Epidermal melanocyte (primary cell): ENCODE measurements around the gene SCAMP5.

Source experiments
- DNase-seq: peaks from one replicate; pipeline ENCODE4 v3.0.0; 2011; ENCODE audit warnings: low spot score; ENCODE audit not compliant: insufficient read length

The SCAMP5 gene

DNA sequence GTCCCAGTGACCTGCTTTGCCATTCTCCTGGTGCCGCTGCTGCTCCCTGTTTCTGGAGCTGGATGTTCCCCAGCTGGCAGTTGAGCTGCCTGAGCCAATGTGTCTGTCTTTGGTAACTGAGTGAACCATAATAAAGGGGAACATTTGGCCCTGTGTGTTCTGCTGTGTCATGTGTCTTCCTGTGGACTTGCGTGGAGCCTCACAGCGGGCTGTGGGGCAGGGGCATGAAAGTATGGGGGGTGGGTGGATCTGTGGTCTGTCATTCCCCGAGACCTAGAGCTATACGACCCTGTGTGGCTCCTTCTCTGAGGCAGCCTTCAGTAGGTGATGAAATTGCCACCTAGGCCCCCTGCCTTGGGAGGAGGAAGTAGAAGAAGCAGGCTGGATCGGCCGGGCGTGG, 26.0 kb downstream of the SCAMP5 start:
- DNase-seq = no peak

DNA sequence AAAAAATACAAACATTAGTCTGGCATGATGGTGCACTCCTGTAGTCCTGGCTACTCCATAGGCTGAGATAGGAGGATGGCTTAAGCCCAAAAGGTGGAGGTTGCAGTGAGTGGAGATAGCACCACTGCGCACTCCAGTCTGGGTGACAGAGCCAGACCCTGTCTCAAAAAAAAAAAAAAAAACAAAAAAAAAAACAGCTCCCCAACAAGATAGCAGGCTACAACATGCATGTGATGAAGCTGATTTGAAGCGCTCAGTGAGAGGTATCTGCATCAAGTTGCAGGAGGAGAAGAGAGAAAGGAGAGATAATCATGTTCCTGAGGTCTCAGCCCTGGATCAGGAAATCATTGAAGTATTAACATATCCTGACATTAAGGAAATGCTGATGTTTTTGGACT, 27.4 kb downstream of the SCAMP5 start:
- no peak for DNase-seq

GRCh38 chr15:75023181-75023871, 28.0 kb downstream of the SCAMP5 start, which contains the start of gene PPCDC:
Gene PPCDC (plus strand): TSS chr15:75023590. CDS start chr15:75028319, 4,729 bp downstream.
- peak; percentile 99 for DNase-seq

DNA sequence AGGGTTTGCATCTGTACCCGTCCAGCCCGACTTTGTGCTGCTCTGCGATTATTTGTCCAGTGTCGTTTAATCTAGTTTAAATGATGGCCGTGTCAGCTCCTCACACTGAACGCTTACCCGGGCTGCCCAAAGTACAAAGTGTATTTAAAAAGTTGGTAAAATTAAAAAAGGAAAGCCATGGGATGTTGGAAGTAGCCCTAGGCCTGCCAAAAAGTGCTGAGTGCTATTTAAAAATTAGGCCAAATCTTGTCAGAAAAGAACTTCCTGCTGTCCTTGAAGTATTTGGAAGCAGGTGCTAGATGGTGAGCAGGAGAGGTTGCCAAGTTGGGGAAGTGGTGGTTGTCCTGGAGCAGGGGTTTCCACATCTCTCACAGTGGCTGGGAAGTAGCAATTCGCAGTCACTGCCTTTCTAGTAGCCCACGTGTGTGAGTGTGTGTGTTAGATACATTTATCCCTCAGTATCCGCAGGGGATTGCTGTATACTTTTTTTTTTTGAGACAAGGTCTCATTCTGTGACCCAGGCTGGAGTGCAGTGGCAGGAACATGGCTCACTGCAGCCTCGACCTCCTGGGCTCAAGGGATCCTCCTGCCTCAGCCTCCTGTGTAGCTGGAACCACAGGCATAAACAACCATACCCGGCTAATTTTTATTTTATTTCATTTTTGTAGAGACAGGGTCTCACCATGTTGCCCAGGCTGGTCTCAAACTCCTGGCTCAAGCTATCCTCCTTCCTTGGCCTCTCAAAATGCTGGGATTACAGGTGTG, 28.7 kb downstream of the SCAMP5 start:
- no peak for DNase-seq

DNA sequence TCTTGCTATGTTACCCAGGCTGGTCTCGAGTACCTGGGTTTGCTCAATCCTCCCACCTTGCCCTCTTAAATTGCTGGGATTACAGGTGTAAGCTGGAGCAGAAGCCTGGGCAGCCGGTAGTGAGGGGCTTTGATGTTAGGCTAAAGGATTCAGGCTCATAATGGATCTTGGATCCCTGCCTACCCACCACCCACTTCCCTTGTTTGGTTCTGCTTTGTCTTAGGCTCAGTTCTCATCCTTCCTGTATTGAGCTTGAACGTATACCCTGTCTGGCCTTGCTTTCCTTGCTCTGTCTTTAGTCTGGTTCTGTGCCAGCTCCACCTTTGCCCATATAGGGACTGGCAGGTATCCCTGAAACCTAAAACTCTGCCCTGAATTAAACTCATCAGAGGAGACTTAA, 29.7 kb downstream of the SCAMP5 start:
- DNase-seq = no peak

GRCh38 chr15:75025548-75026260, 30.3 kb downstream of the SCAMP5 start:
- DNase-seq = no peak

- DNase-seq = no peak
These were observed 32.2 kb downstream of the SCAMP5 start for GRCh38 chr15:75027551-75027950.

- DNase-seq = no peak
These were observed 33.6 kb downstream of the SCAMP5 start for GRCh38 chr15:75028991-75029377.

- peak; percentile 77 for DNase-seq
These were observed 34.1 kb downstream of the SCAMP5 start for GRCh38 chr15:75029378-75030022.

DNA sequence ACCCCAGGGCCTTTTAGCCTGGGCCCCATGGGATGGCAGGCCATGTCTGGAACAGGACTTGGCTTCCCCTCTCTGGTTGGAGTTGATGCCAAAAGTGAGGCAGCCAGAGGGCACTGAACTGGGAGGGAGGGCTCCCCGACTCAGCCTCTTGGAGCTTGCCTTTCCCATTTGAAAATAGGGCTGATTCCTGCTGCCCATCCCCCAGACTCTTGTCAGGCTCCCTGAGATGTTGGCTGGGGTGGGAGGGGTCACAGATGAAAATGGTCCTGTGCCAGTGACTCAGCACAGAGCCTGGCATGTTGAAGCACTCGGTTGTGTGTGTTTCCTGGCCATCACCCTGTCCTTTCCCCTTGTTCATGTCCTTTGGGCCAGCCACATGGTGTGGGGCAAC, 34.7 kb downstream of the SCAMP5 start:
- no peak for DNase-seq

DNA sequence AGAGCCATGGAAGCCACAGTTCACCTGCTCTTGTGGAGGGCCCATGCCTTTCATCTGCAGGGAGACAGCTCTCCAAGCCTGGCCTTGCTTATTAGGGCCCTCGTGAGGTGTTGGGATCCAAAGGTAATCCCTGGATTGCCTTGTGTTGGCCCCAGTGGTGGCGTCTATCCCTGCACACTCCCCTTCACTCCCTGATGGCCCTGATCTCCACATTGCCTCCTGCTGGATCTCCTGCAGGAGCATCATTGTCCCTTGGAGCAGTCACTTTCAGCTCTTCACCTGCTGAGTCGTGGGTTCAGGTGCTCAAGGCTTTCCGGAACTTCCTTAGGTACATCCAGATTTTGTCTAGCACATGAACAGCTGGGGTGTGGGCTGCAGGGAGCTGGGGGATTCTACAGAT, 35.1 kb downstream of the SCAMP5 start:
- no peak for DNase-seq

DNA sequence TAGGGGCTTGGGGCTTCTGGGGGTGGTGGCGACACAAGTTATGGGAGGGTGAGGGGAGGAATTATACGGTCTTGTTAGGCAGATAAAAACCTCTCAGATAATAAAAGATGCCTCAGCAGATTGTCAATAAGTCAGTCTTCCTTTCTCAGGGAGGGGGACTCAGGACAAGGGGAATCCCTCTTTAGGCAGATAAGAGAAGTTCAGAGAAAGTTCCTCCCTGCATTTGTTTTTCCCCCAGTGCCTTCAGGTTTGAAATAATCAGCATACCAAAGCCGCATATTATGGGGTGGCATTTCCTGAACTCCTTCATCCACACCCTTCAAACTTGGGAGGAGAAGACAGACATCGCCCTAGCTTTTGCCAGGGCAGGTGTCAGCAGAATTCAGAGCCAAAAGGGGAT, 36.5 kb downstream of the SCAMP5 start:
- DNase-seq = no peak

DNA sequence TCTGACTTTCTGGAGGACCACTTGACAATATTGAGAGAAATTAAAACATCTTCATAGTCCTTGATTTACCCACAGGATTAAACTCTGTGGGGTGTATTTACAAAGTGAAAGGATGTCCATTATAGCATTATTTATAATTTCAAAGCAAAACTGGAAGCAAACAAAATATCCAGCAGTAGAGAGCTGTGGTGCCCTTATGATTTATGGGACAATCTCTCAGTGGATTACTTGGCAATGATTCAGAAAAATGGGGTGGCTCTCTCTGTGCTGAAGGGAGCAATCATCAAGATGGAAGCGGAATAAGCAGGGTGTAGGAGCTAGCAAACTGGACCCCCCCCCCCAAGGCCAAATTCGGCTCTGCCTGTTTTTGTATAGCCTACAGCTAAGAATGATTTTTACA, 37.0 kb downstream of the SCAMP5 start:
- no peak for DNase-seq

DNA sequence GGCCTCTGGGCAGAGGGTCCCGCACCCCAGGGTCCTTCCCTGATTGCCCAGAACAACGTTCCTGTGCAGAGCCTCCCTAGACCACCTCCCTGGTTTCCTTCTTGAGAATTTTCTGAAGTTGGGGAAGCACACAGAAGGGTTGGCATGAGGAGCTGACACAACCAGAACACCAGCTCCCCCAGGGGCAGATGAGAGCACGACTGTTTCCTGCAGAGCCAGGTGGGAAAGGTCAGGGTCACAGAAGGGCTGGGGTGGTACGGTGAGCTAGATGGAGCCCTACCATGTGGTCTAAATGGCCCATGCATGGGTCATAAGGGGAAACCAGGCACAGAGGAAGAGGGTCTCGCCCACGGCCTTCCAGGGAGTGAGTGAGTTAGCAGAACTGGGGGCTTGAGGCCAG, 38.4 kb downstream of the SCAMP5 start:
- no peak for DNase-seq

GRCh38 chr15:75034615-75035014, 39.3 kb downstream of the SCAMP5 start:
- DNase-seq = no peak

DNA sequence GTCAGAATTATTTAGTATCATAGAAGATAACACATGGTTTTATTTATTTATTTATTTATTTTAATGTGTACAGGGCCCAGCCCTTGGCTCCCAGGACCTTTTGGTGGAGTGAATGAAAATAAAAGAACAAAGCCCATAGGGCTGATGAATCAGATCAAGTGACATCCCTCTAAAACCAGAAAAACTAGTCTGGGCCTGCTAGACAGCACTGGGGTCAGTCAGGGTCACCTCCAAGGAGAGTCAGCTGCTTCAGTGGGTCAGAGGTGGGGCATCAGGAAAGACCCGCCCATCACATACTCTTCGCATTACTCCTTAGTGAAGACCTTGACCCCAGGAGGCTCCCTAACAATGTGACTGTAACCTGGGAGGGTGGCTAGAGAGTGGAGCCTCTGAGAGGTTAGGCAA, 40.9 kb downstream of the SCAMP5 start:
- DNase-seq = no peak

- DNase-seq = no peak
These were observed 42.3 kb downstream of the SCAMP5 start for GRCh38 chr15:75037685-75038084.

- no peak for DNase-seq
These were observed 42.9 kb downstream of the SCAMP5 start for GRCh38 chr15:75038231-75038630.

DNA sequence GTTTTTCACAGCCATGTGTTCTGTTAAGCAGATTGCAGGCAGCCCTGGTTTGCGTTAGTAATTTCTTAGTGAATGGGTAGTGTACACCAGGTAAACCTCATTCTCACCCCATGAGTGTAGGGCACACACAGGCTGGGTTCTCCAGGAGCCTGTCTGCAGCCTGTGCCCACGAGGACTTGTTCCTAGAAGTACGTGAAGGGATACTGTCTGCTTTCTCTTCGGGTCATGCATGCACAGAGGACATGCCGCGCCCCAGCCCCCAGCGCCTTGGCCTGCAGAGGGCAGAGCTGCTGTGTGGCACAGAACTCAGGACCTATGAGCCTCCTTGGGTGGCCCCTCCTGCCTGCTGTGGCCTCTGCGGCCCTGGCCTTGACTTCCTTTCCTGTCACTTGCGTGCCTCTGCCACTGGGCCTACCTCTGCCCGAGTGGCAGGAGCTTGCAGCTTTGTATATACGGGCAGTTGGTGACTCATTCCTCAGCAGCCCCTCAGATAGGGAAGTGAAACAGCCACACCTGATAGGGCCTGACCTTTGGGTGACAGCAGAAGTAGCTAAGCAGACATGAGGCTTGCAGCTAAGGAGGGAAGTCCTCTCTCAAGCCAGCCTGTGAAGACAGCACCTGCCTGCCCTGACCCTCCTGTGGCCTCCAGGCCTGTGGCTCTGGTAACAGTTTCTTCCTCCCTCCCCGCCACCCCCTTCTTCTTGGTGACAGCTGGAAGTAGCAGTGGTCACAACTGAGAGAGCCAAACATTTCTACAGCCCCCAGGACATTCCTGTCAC, 47.6 kb downstream of the SCAMP5 start:
- DNase-seq = no peak

GRCh38 chr15:75043509-75044257, 48.3 kb downstream of the SCAMP5 start:
- DNase-seq = peak; percentile 89
